ENCODE data around the gene SPATC1L.
"Not testable (repeated sequence)": the region's sequence is repeated elsewhere in the genome, so short reads cannot be mapped to it uniquely, and the experiment has no call there.

SPATC1L gene

GRCh38 chr21:46226920-46227599 lies 42.8 kb upstream of the SPATC1L start:
- H3K9me3 ChIP-seq, result no peaks in the 10 kb centered on the region
- no peak overlapping the region for H3K27ac ChIP-seq
- H3K27me3 ChIP-seq, result peaks cover 32% of the 10 kb centered on the region
- no peaks in the 10 kb centered on the region for H3K36me3 ChIP-seq
- TF ChIP-seq CTCF (IDR thresholded peaks at IDR 0.05), result no peak
- no peak overlapping the region for H3K4me3 ChIP-seq (ENCODE audit: low read depth in 1 of 2, low read length in 1 of 2)
- H3K4me1 ChIP-seq (ENCODE audit: control insufficient read depth in 1 of 2, insufficient read depth in 1 of 2, low read depth in 1 of 2, low read length in 1 of 2), result peaks cover 15 to 17% of the 10 kb centered on the region in 2 experiments

- H3K27ac ChIP-seq, result no peak overlapping the region
- no peak for TF ChIP-seq CTCF (IDR thresholded peaks at IDR 0.05)
- no peak overlapping the region for H3K4me3 ChIP-seq (ENCODE audit: low read depth in 1 of 2, low read length in 1 of 2)
- H3K4me1 ChIP-seq (ENCODE audit: control insufficient read depth in 1 of 2, insufficient read depth in 1 of 2, low read depth in 1 of 2, low read length in 1 of 2), result peaks cover 15 to 17% of the 10 kb centered on the region in 2 experiments
- H3K27me3 ChIP-seq, result peaks cover 32% of the 10 kb centered on the region
- H3K9me3 ChIP-seq, result no peaks in the 10 kb centered on the region
- no peaks in the 10 kb centered on the region for H3K36me3 ChIP-seq
These were observed 41.9 kb upstream of the SPATC1L start for GRCh38 chr21:46226146-46226545.

GRCh38 chr21:46223661-46224060 lies 39.4 kb upstream of the SPATC1L start:
- peaks cover 19% of the 10 kb centered on the region for H3K27me3 ChIP-seq
- not testable (repeated sequence) for H3K27ac ChIP-seq; H3K4me1 ChIP-seq (ENCODE audit: control insufficient read depth in 1 of 2, insufficient read depth in 1 of 2, low read depth in 1 of 2, low read length in 1 of 2); H3K36me3 ChIP-seq; H3K9me3 ChIP-seq; H3K4me3 ChIP-seq (ENCODE audit: low read depth in 1 of 2, low read length in 1 of 2)

- no peak for TF ChIP-seq CTCF (IDR thresholded peaks at IDR 0.05)
- peaks cover 14% of the 10 kb centered on the region for H3K27me3 ChIP-seq
- no peak overlapping the region for H3K4me3 ChIP-seq (ENCODE audit: low read depth in 1 of 2, low read length in 1 of 2)
- H3K36me3 ChIP-seq, result no peaks in the 10 kb centered on the region
- H3K9me3 ChIP-seq, result no peaks in the 10 kb centered on the region
- H3K27ac ChIP-seq, result no peak overlapping the region
- peaks cover 5% of the 10 kb centered on the region in 2 experiments for H3K4me1 ChIP-seq (ENCODE audit: control insufficient read depth in 1 of 2, insufficient read depth in 1 of 2, low read depth in 1 of 2, low read length in 1 of 2)
These were observed 39.0 kb upstream of the SPATC1L start for GRCh38 chr21:46223217-46223616.

- Histone ChIP-seq H3K27me3 (peaks cover 8% of the 10 kb centered on the region), H3K4me1 (ENCODE audit: control insufficient read depth in 1 of 2, insufficient read depth in 1 of 2, low read depth in 1 of 2, low read length in 1 of 2) (no peaks in the 10 kb centered on the region), H3K36me3 (no peaks in the 10 kb centered on the region), H3K27ac (no peak overlapping the region), H3K4me3 (ENCODE audit: low read depth in 1 of 2, low read length in 1 of 2) (no peak overlapping the region), H3K9me3 (no peaks in the 10 kb centered on the region)
- no peak for TF ChIP-seq CTCF (IDR thresholded peaks at IDR 0.05)
These were observed 38.3 kb upstream of the SPATC1L start for GRCh38 chr21:46222436-46223116.

Data from neutrophil (primary cell).